SK-N-SH treated with all-trans-retinoic acid at 6 μM for 48 hours (cell line): ENCODE data around the gene BSPRY.

Source experiments
- ATAC-seq: fragments of 200-7000 bp; cut with Tn5 transposase; 3 replicates; pipeline ENCODE4 v1.9.1; 2020; ENCODE audit warnings: mild to moderate bottlenecking, moderate library complexity
- ARNTL ChIP-seq: fragments of 450-650 bp; formaldehyde crosslinking; IDR thresholded peaks from 2 replicates; pipeline ENCODE4 v1.5.0; 2020; ENCODE audit warnings: low read depth, mild to moderate bottlenecking, moderate library complexity, borderline replicate concordance
- CSDC2 ChIP-seq: fragments of 250-450 bp; sonication (Bioruptor Pico); IDR thresholded peaks from 2 replicates; pipeline ENCODE4 v1.5.0; 2020; ENCODE audit warnings: mild to moderate bottlenecking, moderate library complexity
- CSRNP3 ChIP-seq: fragments of 250-450 bp; sonication (Bioruptor Pico); IDR thresholded peaks from 2 replicates; pipeline ENCODE4 v1.5.1; 2021; ENCODE audit warnings: mild to moderate bottlenecking, moderate library complexity
- ESRRG ChIP-seq: fragments of 250-450 bp; sonication (Bioruptor Pico); IDR thresholded peaks from 2 replicates; pipeline ENCODE4 v1.6.1; 2021; ENCODE audit warnings: mild to moderate bottlenecking
- GLIS3 ChIP-seq: fragments of 250-450 bp; sonication (Bioruptor Pico); IDR thresholded peaks from 2 replicates; pipeline ENCODE4 v1.5.0; 2020; ENCODE audit warnings: mild to moderate bottlenecking, moderate library complexity
- ISL1 ChIP-seq: fragments of 250-450 bp; sonication (Bioruptor Pico); IDR thresholded peaks from 2 replicates; pipeline ENCODE4 v2.1.2; 2022; ENCODE audit warnings: mild to moderate bottlenecking, moderate library complexity
- OSR1 ChIP-seq: fragments of 250-450 bp; sonication (Bioruptor Pico); IDR thresholded peaks from 2 replicates; pipeline ENCODE4 v1.8.0; 2022; ENCODE audit warnings: moderate library complexity, mild to moderate bottlenecking, inconsistent platforms
- RARB ChIP-seq: fragments of 250-450 bp; sonication (Bioruptor Pico); IDR thresholded peaks from 2 replicates; pipeline ENCODE4 v1.8.0; 2021; ENCODE audit warnings: mild to moderate bottlenecking, moderate library complexity
- SNAI2 ChIP-seq: fragments of 250-450 bp; sonication (Bioruptor Pico); IDR thresholded peaks from 2 replicates; pipeline ENCODE4 v1.5.0; 2020; ENCODE audit warnings: mild to moderate bottlenecking, moderate library complexity
- TCF4 ChIP-seq: fragments of 250-450 bp; sonication (Bioruptor Pico); IDR thresholded peaks from 2 replicates; pipeline ENCODE4 v1.8.0; 2021; ENCODE audit warnings: mild to moderate bottlenecking, moderate library complexity, borderline replicate concordance
- TOX ChIP-seq: fragments of 250-450 bp; sonication (Bioruptor Pico); IDR thresholded peaks from 2 replicates; pipeline ENCODE4 v1.8.0; 2021; ENCODE audit warnings: mild to moderate bottlenecking, moderate library complexity, borderline replicate concordance
- ZC3H10 ChIP-seq: fragments of 250-450 bp; sonication (Bioruptor Pico); IDR thresholded peaks from 2 replicates; pipeline ENCODE4 v1.5.1; 2021; ENCODE audit warnings: mild to moderate bottlenecking, moderate library complexity
- ZFP30 ChIP-seq: fragments of 450-650 bp; formaldehyde crosslinking; IDR thresholded peaks from 2 replicates; pipeline ENCODE4 v1.5.0; 2022; ENCODE audit warnings: mild to moderate bottlenecking, moderate library complexity
- ZNF565 ChIP-seq: fragments of 450-650 bp; formaldehyde crosslinking; conservative IDR thresholded peaks from 2 replicates; pipeline ENCODE4 v1.5.0; 2020; ENCODE audit warnings: low read depth, mild to moderate bottlenecking, moderate library complexity
- ZNF70 ChIP-seq: fragments of 450-650 bp; formaldehyde crosslinking; IDR thresholded peaks from 2 replicates; pipeline ENCODE4 v1.5.0; 2020; ENCODE audit warnings: mild to moderate bottlenecking, moderate library complexity
- ZNF8 ChIP-seq: fragments of 450-650 bp; formaldehyde crosslinking; IDR thresholded peaks from 2 replicates; pipeline ENCODE4 v1.5.0; 2020; ENCODE audit warnings: mild to moderate bottlenecking, moderate library complexity
- TF ChIP-seq, protein P1 (sequence below): fragments of 250-450 bp; sonication (Bioruptor Pico); IDR thresholded peaks from 2 replicates; pipeline ENCODE4 v1.5.0; 2020; ENCODE audit warnings: mild to moderate bottlenecking, moderate library complexity
- TF ChIP-seq, protein P2 (sequence below): fragments of 250-450 bp; sonication (Bioruptor Pico); IDR thresholded peaks from 2 replicates; pipeline ENCODE4 v1.8.0; 2021; ENCODE audit warnings: low read depth, mild to moderate bottlenecking, moderate library complexity, borderline replicate concordance
- TF ChIP-seq, protein P3 (sequence below): fragments of 250-450 bp; sonication (Bioruptor Pico); IDR thresholded peaks from 2 replicates; pipeline ENCODE4 v1.8.0; 2020; ENCODE audit warnings: mild to moderate bottlenecking, moderate library complexity, borderline replicate concordance

BSPRY gene

GRCh38 chr9:113359385-113359784, 10.0 kb downstream of the BSPRY start (continued):
- TF ChIP-seq, protein P1, sequence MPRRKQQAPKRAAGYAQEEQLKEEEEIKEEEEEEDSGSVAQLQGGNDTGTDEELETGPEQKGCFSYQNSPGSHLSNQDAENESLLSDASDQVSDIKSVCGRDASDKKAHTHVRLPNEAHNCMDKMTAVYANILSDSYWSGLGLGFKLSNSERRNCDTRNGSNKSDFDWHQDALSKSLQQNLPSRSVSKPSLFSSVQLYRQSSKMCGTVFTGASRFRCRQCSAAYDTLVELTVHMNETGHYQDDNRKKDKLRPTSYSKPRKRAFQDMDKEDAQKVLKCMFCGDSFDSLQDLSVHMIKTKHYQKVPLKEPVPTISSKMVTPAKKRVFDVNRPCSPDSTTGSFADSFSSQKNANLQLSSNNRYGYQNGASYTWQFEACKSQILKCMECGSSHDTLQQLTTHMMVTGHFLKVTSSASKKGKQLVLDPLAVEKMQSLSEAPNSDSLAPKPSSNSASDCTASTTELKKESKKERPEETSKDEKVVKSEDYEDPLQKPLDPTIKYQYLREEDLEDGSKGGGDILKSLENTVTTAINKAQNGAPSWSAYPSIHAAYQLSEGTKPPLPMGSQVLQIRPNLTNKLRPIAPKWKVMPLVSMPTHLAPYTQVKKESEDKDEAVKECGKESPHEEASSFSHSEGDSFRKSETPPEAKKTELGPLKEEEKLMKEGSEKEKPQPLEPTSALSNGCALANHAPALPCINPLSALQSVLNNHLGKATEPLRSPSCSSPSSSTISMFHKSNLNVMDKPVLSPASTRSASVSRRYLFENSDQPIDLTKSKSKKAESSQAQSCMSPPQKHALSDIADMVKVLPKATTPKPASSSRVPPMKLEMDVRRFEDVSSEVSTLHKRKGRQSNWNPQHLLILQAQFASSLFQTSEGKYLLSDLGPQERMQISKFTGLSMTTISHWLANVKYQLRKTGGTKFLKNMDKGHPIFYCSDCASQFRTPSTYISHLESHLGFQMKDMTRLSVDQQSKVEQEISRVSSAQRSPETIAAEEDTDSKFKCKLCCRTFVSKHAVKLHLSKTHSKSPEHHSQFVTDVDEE (CRISPR knock-in tag) = no peak
- TF ChIP-seq ARNTL (CRISPR knock-in tag) = no peak
- TF ChIP-seq ISL1 (CRISPR knock-in tag) = no peak
- TF ChIP-seq TCF4 (CRISPR knock-in tag) = no peak
- TF ChIP-seq CSRNP3 (CRISPR knock-in tag) = no peak
- no peak for TF ChIP-seq ZNF565
- TF ChIP-seq ESRRG (CRISPR knock-in tag) = no peak

- ATAC-seq = no peak
These were observed 11.0 kb downstream of the BSPRY start for GRCh38 chr9:113360242-113360842.

DNA sequence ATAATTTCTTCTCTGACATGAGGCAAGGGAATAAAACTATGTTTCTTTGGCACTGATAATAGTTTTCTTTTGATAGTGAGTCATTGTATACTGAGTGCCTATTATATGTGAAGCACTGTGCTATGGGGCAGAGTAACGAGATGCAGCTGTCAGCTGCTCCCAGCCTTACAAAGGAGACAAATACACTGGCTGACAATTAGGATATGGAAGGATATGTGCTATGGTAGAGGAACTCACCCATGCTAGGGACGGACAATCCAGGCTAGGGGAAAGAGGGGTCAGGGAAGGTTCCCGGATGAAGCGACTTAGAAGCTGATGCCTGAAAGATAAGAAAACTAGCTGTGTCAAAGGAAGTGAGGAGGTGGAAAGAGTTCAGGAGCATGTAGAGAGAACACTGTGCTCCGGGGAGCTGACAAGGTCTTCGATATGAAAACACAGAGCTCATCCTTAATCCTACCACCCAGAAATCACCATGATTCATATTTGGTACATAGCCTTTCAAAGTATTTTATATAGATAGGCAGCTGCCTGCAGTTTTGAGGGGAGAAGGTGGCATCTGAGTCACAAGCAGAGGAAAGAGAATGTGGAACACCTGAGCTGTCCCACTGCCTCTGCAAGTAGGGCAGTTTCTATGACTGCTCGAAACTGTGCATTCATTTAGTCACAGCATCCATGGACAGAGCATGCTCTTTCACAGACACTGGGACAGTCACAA, 12.1 kb downstream of the BSPRY start:
- ATAC-seq = peak; percentile 91
- TF ChIP-seq, protein P2, sequence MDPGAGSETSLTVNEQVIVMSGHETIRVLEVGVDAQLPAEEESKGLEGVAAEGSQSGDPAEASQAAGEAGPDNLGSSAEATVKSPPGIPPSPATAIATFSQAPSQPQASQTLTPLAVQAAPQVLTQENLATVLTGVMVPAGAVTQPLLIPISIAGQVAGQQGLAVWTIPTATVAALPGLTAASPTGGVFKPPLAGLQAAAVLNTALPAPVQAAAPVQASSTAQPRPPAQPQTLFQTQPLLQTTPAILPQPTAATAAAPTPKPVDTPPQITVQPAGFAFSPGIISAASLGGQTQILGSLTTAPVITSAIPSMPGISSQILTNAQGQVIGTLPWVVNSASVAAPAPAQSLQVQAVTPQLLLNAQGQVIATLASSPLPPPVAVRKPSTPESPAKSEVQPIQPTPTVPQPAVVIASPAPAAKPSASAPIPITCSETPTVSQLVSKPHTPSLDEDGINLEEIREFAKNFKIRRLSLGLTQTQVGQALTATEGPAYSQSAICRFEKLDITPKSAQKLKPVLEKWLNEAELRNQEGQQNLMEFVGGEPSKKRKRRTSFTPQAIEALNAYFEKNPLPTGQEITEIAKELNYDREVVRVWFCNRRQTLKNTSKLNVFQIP = no peak
- no peak for TF ChIP-seq ZFP30 (CRISPR knock-in tag)
- no peak for TF ChIP-seq SNAI2 (CRISPR knock-in tag)
- no peak for TF ChIP-seq ARNTL (CRISPR knock-in tag)
- TF ChIP-seq, protein P3, sequence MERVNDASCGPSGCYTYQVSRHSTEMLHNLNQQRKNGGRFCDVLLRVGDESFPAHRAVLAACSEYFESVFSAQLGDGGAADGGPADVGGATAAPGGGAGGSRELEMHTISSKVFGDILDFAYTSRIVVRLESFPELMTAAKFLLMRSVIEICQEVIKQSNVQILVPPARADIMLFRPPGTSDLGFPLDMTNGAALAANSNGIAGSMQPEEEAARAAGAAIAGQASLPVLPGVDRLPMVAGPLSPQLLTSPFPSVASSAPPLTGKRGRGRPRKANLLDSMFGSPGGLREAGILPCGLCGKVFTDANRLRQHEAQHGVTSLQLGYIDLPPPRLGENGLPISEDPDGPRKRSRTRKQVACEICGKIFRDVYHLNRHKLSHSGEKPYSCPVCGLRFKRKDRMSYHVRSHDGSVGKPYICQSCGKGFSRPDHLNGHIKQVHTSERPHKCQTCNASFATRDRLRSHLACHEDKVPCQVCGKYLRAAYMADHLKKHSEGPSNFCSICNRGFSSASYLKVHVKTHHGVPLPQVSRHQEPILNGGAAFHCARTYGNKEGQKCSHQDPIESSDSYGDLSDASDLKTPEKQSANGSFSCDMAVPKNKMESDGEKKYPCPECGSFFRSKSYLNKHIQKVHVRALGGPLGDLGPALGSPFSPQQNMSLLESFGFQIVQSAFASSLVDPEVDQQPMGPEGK (CRISPR knock-in tag) = no peak
- no peak for TF ChIP-seq OSR1 (CRISPR knock-in tag)
- no peak for TF ChIP-seq CSDC2 (CRISPR knock-in tag)
- no peak for TF ChIP-seq RARB (CRISPR knock-in tag)
- TF ChIP-seq ZNF70 (CRISPR knock-in tag) = no peak
- TF ChIP-seq GLIS3 (CRISPR knock-in tag) = no peak
- no peak for TF ChIP-seq ZC3H10 (CRISPR knock-in tag)
- no peak for TF ChIP-seq TCF4 (CRISPR knock-in tag)
- TF ChIP-seq, protein P1 (CRISPR knock-in tag) = no peak
- no peak for TF ChIP-seq ZNF8 (CRISPR knock-in tag)
- no peak for TF ChIP-seq ZNF565
- TF ChIP-seq CSRNP3 (CRISPR knock-in tag) = no peak
- TF ChIP-seq TOX (CRISPR knock-in tag) = no peak

More at GRCh38 chr9:113360242-113360842, 11.0 kb downstream of the BSPRY start:
- TF ChIP-seq, protein P2 = no peak
